Right lobe of liver (tissue), 6 donors: ENCODE data around the gene PRDM13. TPM values are rescaled to one million over a fixed set of nuclear protein-coding genes. Genes with fewer than 3 reads are reported as not detected.

Experiments
- ATAC-seq, 4 donors: fragments of 200-7000 bp; cut with Tn5 transposase; one replicate each; pipeline ENCODE4 v1.9.1; 2020; ENCODE audit warnings: mild to moderate bottlenecking in 4 of 4, moderate library complexity in 4 of 4
- DNase-seq, 3 donors: peaks; one replicate each; pipeline ENCODE4 v3.0.0-alpha.2; 2020
- H3K27ac ChIP-seq, 3 donors: fragments of 200-600 bp; one replicate each; pipeline ENCODE4 v1.8.0; 2022
- H3K27me3 ChIP-seq, 2 donors: fragments of 200-600 bp; one replicate each; pipeline ENCODE4 v1.8.0; 2022
- H3K36me3 ChIP-seq, 4 donors: fragments of 200-600 bp; sonication (generic) in 1 of 4; one replicate each; pipeline versions ENCODE4 v1.5.1 to v1.8.0; 2017 to 2022; ENCODE audit warnings: control low read depth in 1 of 4
- H3K4me1 ChIP-seq, 4 donors: fragments of 200-600 bp; sonication (generic) in 1 of 4; one replicate each; pipeline versions ENCODE4 v1.5.1 to v1.8.0; 2017 to 2022; ENCODE audit warnings: control low read depth in 1 of 4
- H3K4me3 ChIP-seq, 3 donors: fragments of 200-600 bp; one replicate each; pipeline ENCODE4 v1.8.0; 2022
- H3K9me3 ChIP-seq, 4 donors: fragments of 200-600 bp; sonication (generic) in 1 of 4; one replicate each; pipeline versions ENCODE4 v1.5.1 to v1.8.0; 2017 to 2022; ENCODE audit warnings: control low read depth in 1 of 4
- POLR2A ChIP-seq: fragments of 450-650 bp; IDR thresholded peaks from one replicate; pipeline ENCODE4 v1.6.1; 2017; ENCODE audit warnings: antibody characterized with exemption, mild to moderate bottlenecking
- WGBS: methylation state at CpG from one replicate; pipeline ENCODE4 v1.1.6; 2018; ENCODE audit warnings: low coverage, low lambda C conversion rate; ENCODE audit not compliant: insufficient coverage; ENCODE audit errors: missing lambda C conversion rate; 5-methylcytosine and 5-hydroxymethylcytosine counted together
- intact Hi-C, 2 donors: fragments of 100-400 bp; cut with DNase I; formaldehyde crosslinking; loops; one replicate each; pipeline versions ENCODE4 v1.11.2 to v1.14.1; 2022
- total RNA-seq, 6 experiments: library from RNA; depleted of rRNA in 2 of 6; stranded (reverse); fragments of >200 nt in 2 of 6; fragmentation: NEBNext Ultra II Directional in 3 of 6; extraction: Animal tissue kit (Norgen Biotek cat#: 25700) in 3 of 6; gene quantifications; one replicate each; pipeline versions ENCODE4 v1.1.0 to v1.2.4, GENCODE V29; 2016 to 2023
- TF ChIP-seq, protein P1 (sequence below), 4 donors: fragments of 200-600 bp in 3 of 4; fragments of 450-650 bp in 1 of 4; IDR thresholded peaks; one replicate each; pipeline versions ENCODE4 v1.5.1 to v1.8.0; 2016 to 2022; ENCODE audit warnings: antibody characterized with exemption in 4 of 4, mild to moderate bottlenecking in 2 of 4
- donor health status: DM: no; HTN: yes; CAD: no.
- donor health status: DM: no; HTN: no; CAD: no.
- donor health status: DM: no; HTN: no; CAD: no.
- donor health status: DM: no; HTN: yes; CAD: no.
- donor health status: DM: no; HTN: yes; CAD: no.

Gene PRDM13
- total RNA-seq, 6 experiments from 2014 or later: not detected

DNA sequence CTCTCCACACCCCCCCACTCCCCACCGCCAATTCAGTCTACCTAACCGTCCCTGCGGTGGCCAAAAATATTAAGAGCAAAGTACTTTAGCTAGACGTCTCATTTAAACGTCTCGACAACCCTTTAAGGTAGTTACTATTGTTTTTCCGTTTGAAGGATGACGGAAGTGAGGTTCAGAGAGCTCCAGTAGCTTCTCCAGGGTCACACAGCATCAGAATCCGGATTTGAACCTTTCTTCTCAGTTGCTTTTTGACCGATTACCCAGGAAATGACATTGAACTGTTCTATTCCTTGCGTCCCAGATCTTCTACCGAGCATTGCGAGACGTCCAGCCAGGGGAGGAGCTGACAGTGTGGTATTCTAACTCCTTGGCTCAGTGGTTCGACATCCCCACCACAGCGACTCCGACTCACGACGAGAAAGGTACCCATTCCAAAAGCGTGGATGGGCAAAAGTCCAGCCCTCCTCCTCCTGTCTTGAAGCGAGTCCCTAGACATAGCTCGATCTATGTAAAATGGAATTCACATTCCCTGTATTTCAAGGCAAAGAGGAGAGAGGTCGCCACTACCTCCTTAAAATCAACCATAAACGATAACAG, 2.4 kb downstream of the PRDM13 start:
- TF ChIP-seq, protein P1, sequence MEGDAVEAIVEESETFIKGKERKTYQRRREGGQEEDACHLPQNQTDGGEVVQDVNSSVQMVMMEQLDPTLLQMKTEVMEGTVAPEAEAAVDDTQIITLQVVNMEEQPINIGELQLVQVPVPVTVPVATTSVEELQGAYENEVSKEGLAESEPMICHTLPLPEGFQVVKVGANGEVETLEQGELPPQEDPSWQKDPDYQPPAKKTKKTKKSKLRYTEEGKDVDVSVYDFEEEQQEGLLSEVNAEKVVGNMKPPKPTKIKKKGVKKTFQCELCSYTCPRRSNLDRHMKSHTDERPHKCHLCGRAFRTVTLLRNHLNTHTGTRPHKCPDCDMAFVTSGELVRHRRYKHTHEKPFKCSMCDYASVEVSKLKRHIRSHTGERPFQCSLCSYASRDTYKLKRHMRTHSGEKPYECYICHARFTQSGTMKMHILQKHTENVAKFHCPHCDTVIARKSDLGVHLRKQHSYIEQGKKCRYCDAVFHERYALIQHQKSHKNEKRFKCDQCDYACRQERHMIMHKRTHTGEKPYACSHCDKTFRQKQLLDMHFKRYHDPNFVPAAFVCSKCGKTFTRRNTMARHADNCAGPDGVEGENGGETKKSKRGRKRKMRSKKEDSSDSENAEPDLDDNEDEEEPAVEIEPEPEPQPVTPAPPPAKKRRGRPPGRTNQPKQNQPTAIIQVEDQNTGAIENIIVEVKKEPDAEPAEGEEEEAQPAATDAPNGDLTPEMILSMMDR (IDR thresholded peaks at IDR 0.05): no peak
- TF ChIP-seq POLR2A: no peak
- peaks cover 9 to 55% of the 10 kb centered on the region in 2 donors for H3K27me3 ChIP-seq
- no peak overlapping the region for H3K27ac ChIP-seq
- WGBS: 5% methylated on average over 19 of the region's 24 CpGs
- DNase-seq (no peak), ATAC-seq (no peak)
- H3K36me3 ChIP-seq: no peaks in the 10 kb centered on the region
- H3K9me3 ChIP-seq: no peaks in the 10 kb centered on the region
- no peak overlapping the region for H3K4me3 ChIP-seq
- intact Hi-C loops: no loop called here
- H3K4me1 ChIP-seq: peaks cover 0 to 18% (median under 1%) of the 10 kb centered on the region in 4 donors

DNA sequence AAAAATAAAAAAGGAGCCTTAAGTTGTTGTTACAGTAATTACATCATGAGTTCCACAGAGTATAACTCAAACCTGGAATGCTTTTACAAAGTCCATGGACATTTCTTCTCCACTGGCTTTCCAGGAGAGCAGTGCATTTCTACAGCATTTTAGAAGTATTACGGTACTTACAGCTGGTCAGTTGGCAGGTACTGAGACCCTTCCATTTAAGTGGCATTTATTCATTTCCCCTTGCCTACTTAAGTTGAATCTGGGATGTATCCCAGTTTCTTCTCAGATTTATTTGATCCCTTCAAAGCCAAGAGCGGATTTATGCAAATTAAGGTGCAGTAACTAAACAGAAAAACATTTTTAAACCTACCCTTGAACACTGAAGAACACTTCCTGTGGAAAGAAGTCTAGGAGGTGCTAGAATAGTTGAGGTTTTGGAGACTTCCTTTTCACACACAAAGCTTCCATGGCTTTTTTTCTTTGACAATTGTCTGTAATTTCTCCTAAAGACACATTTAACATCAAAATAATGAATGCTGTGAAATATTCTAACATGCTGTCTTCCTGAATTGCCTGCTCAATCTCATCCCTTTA, 3.4 kb downstream of the PRDM13 start:
- Histone ChIP-seq H3K27ac (no peak overlapping the region), H3K36me3 (no peaks in the 10 kb centered on the region), H3K9me3 (no peaks in the 10 kb centered on the region), H3K27me3 (peaks cover 15 to 54% of the 10 kb centered on the region in 2 donors), H3K4me3 (no peak overlapping the region), H3K4me1 (peaks cover 0 to 20% (median 2%) of the 10 kb centered on the region in 4 donors)
- TF ChIP-seq POLR2A: no peak
- TF ChIP-seq, protein P1 (IDR thresholded peaks at IDR 0.05): no peak
- intact Hi-C loops: no loop called here
- ATAC-seq (no peak), DNase-seq (no peak)
- 0% methylated on average over 2 of the region's 2 CpGs for WGBS

DNA sequence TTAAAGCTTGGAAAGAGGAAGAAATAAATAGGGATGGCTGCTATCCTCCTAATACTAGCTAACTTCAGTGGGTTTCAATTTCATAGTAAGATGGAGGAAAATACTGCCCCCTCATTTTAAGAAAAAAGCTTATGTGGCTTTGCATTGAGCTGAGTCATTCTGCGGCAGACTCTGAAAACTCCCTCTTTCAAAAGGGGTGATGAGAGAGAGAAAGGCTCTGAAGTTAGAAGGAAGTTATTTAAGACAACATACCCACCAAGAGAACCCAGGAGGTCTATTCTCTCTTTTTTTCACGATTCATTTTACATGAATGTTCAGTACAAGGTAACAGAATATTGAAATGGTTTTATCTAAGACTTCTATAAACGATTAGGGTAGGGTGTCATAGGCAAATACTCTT, 4.5 kb downstream of the PRDM13 start:
- intact Hi-C loops: no loop called here

DNA sequence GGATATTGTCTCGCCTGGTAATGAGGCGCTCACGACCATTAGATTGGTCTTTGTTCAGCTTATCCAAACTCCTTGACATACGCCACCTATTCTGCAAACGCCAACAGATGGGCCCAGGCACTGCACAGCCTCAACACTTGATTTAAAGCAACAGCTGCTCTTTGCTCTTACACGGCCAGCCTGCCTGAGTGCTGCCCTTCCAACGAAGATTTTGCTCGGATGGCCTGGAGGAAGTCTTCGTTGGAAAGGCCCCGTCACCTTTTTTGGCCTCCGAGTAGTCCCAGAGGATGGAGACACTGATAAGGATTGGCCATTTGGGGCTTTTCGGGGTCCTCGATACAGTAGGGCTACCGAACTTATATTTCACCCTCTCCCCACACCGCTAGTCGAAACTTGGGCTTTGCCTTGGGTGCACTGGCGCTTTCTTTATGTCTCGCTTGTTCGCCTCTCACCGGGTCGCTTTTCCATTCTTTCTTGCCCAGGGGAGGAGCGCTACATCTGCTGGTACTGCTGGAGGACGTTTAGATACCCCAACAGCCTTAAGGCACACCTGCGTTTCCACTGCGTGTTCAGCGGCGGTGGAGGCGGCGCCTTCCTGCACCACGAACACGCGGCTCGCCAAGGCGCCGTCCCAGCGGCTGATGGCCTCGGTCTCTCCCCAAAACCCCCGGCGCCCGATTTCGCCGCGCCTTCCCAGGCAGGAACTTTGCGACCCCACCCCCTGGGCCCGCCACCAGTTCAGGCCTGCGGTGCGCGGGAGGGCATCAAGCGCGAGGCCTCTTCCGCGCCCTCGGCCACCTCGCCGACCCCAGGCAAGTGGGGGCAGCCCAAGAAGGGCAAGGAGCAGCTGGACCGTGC, 6.1 kb downstream of the PRDM13 start:
- DNase-seq (no peak), ATAC-seq (peak in 2 of 4 donors; percentile 20 to 26)
- Histone ChIP-seq H3K4me3 (peak overlapping the region; percentile 22 to 37 (median 35)), H3K27me3 (peaks cover 25 to 39% of the 10 kb centered on the region in 2 donors), H3K4me1 (peaks cover 0 to 20% (median 2%) of the 10 kb centered on the region in 4 donors), H3K9me3 (no peaks in the 10 kb centered on the region), H3K36me3 (no peaks in the 10 kb centered on the region), H3K27ac (no peak overlapping the region)
- 11% methylated on average over 32 of the region's 56 CpGs for WGBS
- intact Hi-C loops: no loop called here
- TF ChIP-seq POLR2A: no peak
- TF ChIP-seq, protein P1 (IDR thresholded peaks at IDR 0.05): no peak

More for the DNA sequence above, 4.5 kb downstream of the PRDM13 start:
- Histone ChIP-seq H3K9me3 (no peaks in the 10 kb centered on the region), H3K27me3 (peaks cover 16 to 48% of the 10 kb centered on the region in 2 donors), H3K36me3 (no peaks in the 10 kb centered on the region), H3K4me3 (no peak overlapping the region), H3K27ac (no peak overlapping the region), H3K4me1 (peaks cover 0 to 20% (median 2%) of the 10 kb centered on the region in 4 donors)
- 4% methylated on average over 3 of the region's 3 CpGs for WGBS
- no peak for DNase-seq
- ATAC-seq: no peak
- no peak for TF ChIP-seq POLR2A
- TF ChIP-seq, protein P1 (IDR thresholded peaks at IDR 0.05): no peak
